ENCODE results near the gene MT1HL1. TPM values are rescaled to one million over a fixed set of nuclear protein-coding genes. Genes with fewer than 3 reads are reported as not detected.

Gene MT1HL1
- total RNA-seq, 1 experiment from 2014 or later = not detected

- ATAC-seq (no peak; the same call in 1 of the 2 replicates), DNase-seq (ENCODE audit: low read depth, low spot score) (no peak)
- no peak for TF ChIP-seq CTCF (IDR thresholded peaks at IDR 0.05 in 2 of 3, conservative IDR thresholded peaks at IDR 0.05 in 1 of 3; ENCODE audit: borderline replicate concordance in 1 of 3, insufficient read depth in 1 of 3, low read depth in 2 of 3, low read length in 2 of 3)
- TF ChIP-seq EZH2phosphoT487 (IDR thresholded peaks at IDR 0.05; ENCODE audit: borderline replicate concordance) = no peak
- no peak for TF ChIP-seq MAX (IDR thresholded peaks at IDR 0.05)
- no peak for TF ChIP-seq FOSL1 (IDR thresholded peaks at IDR 0.05; ENCODE audit: low read depth)
- TF ChIP-seq ZFX (IDR thresholded peaks at IDR 0.05) = no peak
- no peak for TF ChIP-seq ZBTB33 (IDR thresholded peaks at IDR 0.05; ENCODE audit: extremely low read depth, insufficient replicate concordance, low read length)
- TF ChIP-seq POLR2A (IDR thresholded peaks at IDR 0.05; ENCODE audit: borderline replicate concordance, extremely low read depth, insufficient read depth, insufficient read length) = no peak
- no peak for TF ChIP-seq RAD21 (IDR thresholded peaks at IDR 0.05; ENCODE audit: low read depth)
- no peak for TF ChIP-seq REST (IDR thresholded peaks at IDR 0.05; ENCODE audit: low read depth)
- no peak for TF ChIP-seq JUND (IDR thresholded peaks at IDR 0.05)
- no peak for TF ChIP-seq SP1 (IDR thresholded peaks at IDR 0.05; ENCODE audit: low read depth)
- TF ChIP-seq ZNF274 (IDR thresholded peaks at IDR 0.05; ENCODE audit: low read depth, low read length) = no peak
- TF ChIP-seq ELF1 (IDR thresholded peaks at IDR 0.05; ENCODE audit: borderline replicate concordance, low read depth) = no peak
- TF ChIP-seq YY1 (IDR thresholded peaks at IDR 0.05; ENCODE audit: extremely low read depth, insufficient replicate concordance, low read depth, low read length) = no peak
- TF ChIP-seq ATF3 (IDR thresholded peaks at IDR 0.05) = no peak
- no peak for TF ChIP-seq POLR2AphosphoS5 (IDR thresholded peaks at IDR 0.05; ENCODE audit: low read depth, low read length)
- ChIA-PET CTCF (no interaction called here), POLR2A (interaction anchor here (0.6 kb wide), 1 partner anchor 31 kb away, joined by 4 read pairs; no protein-coding TSS in a partner anchor), RAD21 (ENCODE audit: low non-redundant PET in 1 of 2, low total read pairs in 2 of 2, uncharacterized antibody in 2 of 2, unreplicated experiment in 2 of 2) (no interaction called here)
- Histone ChIP-seq H4K20me1 (ENCODE audit: insufficient read depth) (no peaks in the 10 kb centered on the region), H3K9me3 (ENCODE audit: control insufficient read depth in 1 of 2, insufficient read depth in 1 of 2, low read depth in 1 of 2, low read length in 2 of 2) (no peaks in the 10 kb centered on the region), H3K36me3 (ENCODE audit: control insufficient read depth in 1 of 2, insufficient read depth in 2 of 2, low read length in 2 of 2) (no peaks in the 10 kb centered on the region), H3K4me2 (ENCODE audit: low read length) (no peak overlapping the region), H3K79me2 (ENCODE audit: insufficient read depth, low read length) (no peaks in the 10 kb centered on the region), H3K27me3 (ENCODE audit: insufficient read depth, low read length) (peaks cover 7% of the 10 kb centered on the region; the same call in 1 of the 2 replicates), H3K4me1 (ENCODE audit: control insufficient read depth in 1 of 2, insufficient read depth in 2 of 2, low read length in 2 of 2) (no peaks in the 10 kb centered on the region), H3K9me2 (ENCODE audit: insufficient read depth) (no peaks in the 10 kb centered on the region), H3K27ac (ENCODE audit: low read depth, low read length) (no peak overlapping the region), H3K4me3 (replicated peaks in 1 of 2; ENCODE audit: low read depth in 1 of 2, low read length in 2 of 2) (no peak overlapping the region), H3K9ac (ENCODE audit: low read length) (no peak overlapping the region), H2AFZ (ENCODE audit: low read depth, low read length, poor library complexity, severe bottlenecking) (no peak overlapping the region)
- intact Hi-C loops (cut with micrococcal nuclease) = no loop called here
- no TSS peak for BruUV-seq (replicated peaks)
Measured at GRCh38 chr1:237012788-237013383, 8.6 kb upstream of the MT1HL1 start.
